Osteoblast (primary cell): Measurements from ENCODE around the gene HLTF. TPM values are rescaled to one million over a fixed set of nuclear protein-coding genes. Genes with fewer than 3 reads are reported as not detected.

Source experiments
- DNase-seq: peaks from one replicate; pipeline ENCODE4 v3.0.0; 2011; ENCODE audit warnings: low spot score, mixed read lengths; ENCODE audit not compliant: insufficient read length; ENCODE audit errors: missing footprints
- H2AFZ ChIP-seq: 2 replicates; pipeline ENCODE4 v1.6.0; 2011; ENCODE audit warnings: mild to moderate bottlenecking, low read length
- H3K27ac ChIP-seq: 2 replicates; pipeline ENCODE4 v1.5.1; 2011; ENCODE audit warnings: mild to moderate bottlenecking, low read depth, low read length, moderate library complexity
- H3K27me3 ChIP-seq: 2 replicates; pipeline ENCODE4 v1.6.0; 2012; ENCODE audit warnings: mild to moderate bottlenecking, control low read depth, inconsistent platforms, low read length, moderate library complexity; ENCODE audit not compliant: insufficient read depth
- H3K36me3 ChIP-seq: 2 replicates; pipeline ENCODE4 v1.5.1; 2011; ENCODE audit warnings: mild to moderate bottlenecking, low read length, control low read depth, moderate library complexity; ENCODE audit not compliant: insufficient read depth
- H3K4me1 ChIP-seq: 2 replicates; pipeline ENCODE4 v1.5.1; 2011; ENCODE audit warnings: mild to moderate bottlenecking, low read length, control low read depth, moderate library complexity; ENCODE audit not compliant: insufficient read depth
- H3K4me2 ChIP-seq: 2 replicates; pipeline ENCODE4 v1.6.0; 2011; ENCODE audit warnings: mild to moderate bottlenecking, low read length; ENCODE audit not compliant: insufficient read depth
- H3K4me3 ChIP-seq: fragments of 200-600 bp; sonication (generic); 3 replicates; pipeline ENCODE4 v1.5.1; 2012; ENCODE audit warnings: mild to moderate bottlenecking, low read length, inconsistent platforms; ENCODE audit not compliant: insufficient read depth
- H3K79me2 ChIP-seq: 2 replicates; pipeline ENCODE4 v1.6.0; 2012; ENCODE audit warnings: mild to moderate bottlenecking, low read length, control low read depth, inconsistent platforms; ENCODE audit not compliant: insufficient read depth
- H3K9me3 ChIP-seq: 2 replicates; pipeline ENCODE4 v1.5.1; 2011; ENCODE audit warnings: low read depth, low read length, control low read depth
- H4K20me1 ChIP-seq: 2 replicates; pipeline ENCODE4 v1.6.0; 2012; ENCODE audit warnings: mild to moderate bottlenecking, low read length, control low read depth; ENCODE audit not compliant: insufficient read depth
- CTCF ChIP-seq: IDR thresholded peaks from 2 replicates; pipeline ENCODE4 v1.5.1; 2011; ENCODE audit warnings: mild to moderate bottlenecking, low read depth, low read length, moderate library complexity; ENCODE audit errors: extremely low read depth
- total RNA-seq: library from RNA; depleted of rRNA; stranded (reverse); fragments of >200 nt; gene quantifications from 2 replicates; pipeline ENCODE4 v1.2.3, GENCODE V29; 2012

HLTF gene
- total RNA-seq, 1 donor = 42.0 TPM

- Histone ChIP-seq H3K79me2 (peaks cover 2% of the 10 kb centered on the region), H3K27ac (no peak overlapping the region), H3K36me3 (peaks cover 23% of the 10 kb centered on the region), H4K20me1 (no peaks in the 10 kb centered on the region), H3K4me1 (peaks cover 26% of the 10 kb centered on the region), H3K9me3 (no peaks in the 10 kb centered on the region), H2AFZ (no peak overlapping the region), H3K4me3 (no peak overlapping the region), H3K4me2 (no peak overlapping the region), H3K27me3 (no peaks in the 10 kb centered on the region)
- TF ChIP-seq CTCF = no peak
- DNase-seq = no peak
Measured at GRCh38 chr3:149001727-149002126, 84.6 kb downstream of the HLTF start.

DNA sequence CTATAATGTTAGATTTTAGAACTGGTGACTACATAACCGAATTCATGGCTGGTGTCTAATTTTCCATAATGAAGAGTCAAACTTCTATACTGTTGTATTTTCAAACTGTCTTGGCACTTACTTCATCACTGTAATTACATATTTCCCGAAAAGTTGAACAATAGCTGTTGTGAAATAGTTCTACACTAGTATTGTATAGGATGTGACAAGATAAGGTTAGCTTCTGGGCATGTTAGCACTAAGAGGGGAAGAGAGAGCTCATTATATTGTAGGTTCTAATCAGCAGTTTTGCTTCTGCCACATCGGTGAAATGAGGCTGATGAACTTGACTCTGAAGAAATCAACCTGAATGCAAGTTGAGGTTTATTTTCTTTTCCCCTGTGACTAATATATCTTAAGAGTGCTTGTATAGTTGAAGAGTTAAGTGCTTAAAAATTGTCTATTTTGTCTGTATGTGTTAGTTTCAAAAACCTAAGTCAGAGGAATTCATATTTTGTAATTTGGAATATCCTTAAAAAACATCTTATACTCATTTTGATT lies 86.1 kb downstream of the HLTF start:
- Histone ChIP-seq H3K79me2 (peaks cover 5% of the 10 kb centered on the region), H3K4me2 (no peak overlapping the region), H3K9me3 (no peaks in the 10 kb centered on the region), H3K4me3 (no peak overlapping the region), H3K27ac (no peak overlapping the region), H4K20me1 (no peaks in the 10 kb centered on the region), H3K4me1 (peaks cover 20% of the 10 kb centered on the region), H2AFZ (no peak overlapping the region), H3K27me3 (no peaks in the 10 kb centered on the region), H3K36me3 (peaks cover 37% of the 10 kb centered on the region)
- TF ChIP-seq CTCF = no peak
- DNase-seq = no peak

- Histone ChIP-seq H3K36me3 (peaks cover 39% of the 10 kb centered on the region), H3K4me3 (no peak overlapping the region), H3K79me2 (peaks cover 8% of the 10 kb centered on the region), H3K27ac (no peak overlapping the region), H3K4me2 (no peak overlapping the region), H2AFZ (no peak overlapping the region), H3K27me3 (no peaks in the 10 kb centered on the region), H4K20me1 (no peaks in the 10 kb centered on the region), H3K4me1 (peaks cover 16% of the 10 kb centered on the region), H3K9me3 (no peaks in the 10 kb centered on the region)
- DNase-seq = no peak
- no peak for TF ChIP-seq CTCF
Measured at GRCh38 chr3:148999806-149000205, 86.5 kb downstream of the HLTF start.

DNA sequence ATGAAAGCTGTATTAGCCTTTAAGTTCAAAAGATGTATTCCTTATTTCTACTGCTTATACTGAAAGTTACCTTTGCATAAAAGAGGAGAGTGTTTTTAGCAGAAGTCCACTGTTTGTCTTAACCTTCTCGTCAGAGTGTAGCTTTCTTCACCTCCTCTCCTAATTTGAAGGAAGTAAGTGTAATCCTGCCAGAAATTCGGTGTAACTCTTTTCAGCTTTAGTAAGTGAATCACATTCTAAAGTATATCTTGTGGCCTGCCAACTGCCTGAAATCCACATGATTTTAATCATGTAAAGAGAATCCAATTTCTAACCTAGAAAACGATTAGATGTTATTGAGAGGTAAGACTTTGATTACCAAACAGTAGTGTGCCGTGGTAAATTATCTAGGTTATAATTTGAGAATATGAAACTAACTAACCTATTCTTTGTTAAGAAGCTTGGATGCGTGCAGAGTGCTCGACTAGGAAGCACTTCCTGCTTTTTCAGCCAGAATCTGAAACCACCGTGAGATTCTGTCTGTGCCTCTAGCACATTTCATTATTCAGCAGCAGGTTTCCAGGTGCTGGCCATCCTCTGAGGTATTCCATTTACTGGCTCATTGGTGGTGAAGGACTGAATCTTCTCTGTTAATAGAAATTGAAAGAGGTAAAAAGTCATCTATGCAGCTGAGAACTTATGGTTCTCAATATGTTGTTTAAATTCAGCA lies 87.5 kb downstream of the HLTF start:
- Histone ChIP-seq H3K36me3 (peaks cover 47% of the 10 kb centered on the region), H3K4me3 (no peak overlapping the region), H3K9me3 (no peaks in the 10 kb centered on the region), H3K79me2 (peaks cover 14% of the 10 kb centered on the region), H3K4me2 (no peak overlapping the region), H4K20me1 (no peaks in the 10 kb centered on the region), H3K4me1 (peaks cover 7% of the 10 kb centered on the region), H3K27ac (no peak overlapping the region), H3K27me3 (no peaks in the 10 kb centered on the region), H2AFZ (no peak overlapping the region)
- no peak for TF ChIP-seq CTCF
- no peak for DNase-seq
